SK-MEL-5 (cell line): ENCODE measurements around the gene N4BP3. TPM values are rescaled to one million over a fixed set of nuclear protein-coding genes. Genes with fewer than 3 reads are reported as not detected.
"Not testable (repeated sequence)": the region's sequence is repeated elsewhere in the genome, so short reads cannot be mapped to it uniquely, and the experiment has no call there.

ENCODE experiments used
- DNase-seq: peaks from one replicate; pipeline ENCODE4 v3.0.0-alpha.2; 2016; ENCODE audit warnings: low read depth, low spot score
- in situ Hi-C: cut with HindIII; loops from 2 replicates; pipeline ENCODE4 v1.10.0; 2016; ENCODE audit warnings: low sequenced_read_pairs, high pct_unique_total_duplicates, low pct_unique_long_range_greater_than_20kb
- total RNA-seq: library from RNA; depleted of rRNA; stranded (reverse); fragments of >200 nt; shearing (Covaris generic); gene quantifications from 2 replicates; pipeline ENCODE4 v1.2.3, GENCODE V29; 2014

N4BP3 gene
- total RNA-seq, 1 experiment from 2014 or later: 2.8 TPM

GRCh38 chr5:178087199-178087598 lies 26.1 kb upstream of the N4BP3 start:
- DNase-seq, in situ Hi-C loops: not testable (repeated sequence)

GRCh38 chr5:178090856-178091255 lies 22.5 kb upstream of the N4BP3 start:
- no peak for DNase-seq
- in situ Hi-C loops: no loop called here

DNA sequence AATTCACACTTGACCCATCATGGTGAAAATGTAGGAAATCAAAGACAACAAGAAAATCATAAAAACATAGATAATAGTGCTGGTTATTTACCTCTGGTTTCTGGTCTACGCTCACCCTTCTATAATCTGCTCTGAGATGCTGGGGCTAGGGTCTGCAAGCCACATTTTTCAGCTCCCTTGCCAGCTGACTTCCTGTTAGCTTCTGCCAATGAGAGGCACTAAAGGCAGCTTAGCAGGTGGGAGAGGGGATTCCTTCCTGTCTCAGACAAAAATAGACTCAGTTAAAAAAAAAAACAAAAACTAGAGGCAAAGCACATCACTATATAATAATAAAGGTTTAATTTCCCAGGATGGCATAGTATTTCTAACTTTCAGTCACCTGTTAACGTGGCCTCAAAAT lies 20.2 kb upstream of the N4BP3 start:
- in situ Hi-C loops: no loop called here
- DNase-seq: no peak

GRCh38 chr5:178094345-178094744 lies 19.0 kb upstream of the N4BP3 start:
- no peak for DNase-seq
- in situ Hi-C loops: no loop called here

GRCh38 chr5:178098685-178099084 lies 14.6 kb upstream of the N4BP3 start:
- no peak for DNase-seq
- in situ Hi-C loops: no loop called here

DNA sequence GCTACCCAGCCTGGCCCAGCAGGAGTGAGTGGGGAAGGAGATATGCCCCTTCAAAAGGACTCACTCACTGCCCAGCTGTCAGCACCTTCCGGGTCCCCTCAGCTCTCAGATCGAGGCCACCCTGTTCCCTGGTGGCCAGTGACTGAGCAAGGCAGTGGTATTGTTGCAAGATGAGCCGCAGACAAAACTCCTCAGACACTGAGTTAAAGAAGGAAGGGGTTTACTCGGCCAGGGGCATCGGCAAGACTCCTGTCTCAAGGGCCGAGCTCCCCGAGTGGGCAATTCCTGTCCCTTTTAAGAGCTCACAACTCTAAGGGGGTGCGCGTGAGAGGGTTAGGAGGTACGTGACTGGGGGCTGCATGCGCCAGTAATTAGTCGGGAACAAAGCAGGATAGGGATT lies 9.7 kb upstream of the N4BP3 start:
- in situ Hi-C loops: no loop called here
- DNase-seq: no peak

GRCh38 chr5:178104492-178104891 lies 8.8 kb upstream of the N4BP3 start:
- no peak for DNase-seq
- in situ Hi-C loops: no loop called here

DNA sequence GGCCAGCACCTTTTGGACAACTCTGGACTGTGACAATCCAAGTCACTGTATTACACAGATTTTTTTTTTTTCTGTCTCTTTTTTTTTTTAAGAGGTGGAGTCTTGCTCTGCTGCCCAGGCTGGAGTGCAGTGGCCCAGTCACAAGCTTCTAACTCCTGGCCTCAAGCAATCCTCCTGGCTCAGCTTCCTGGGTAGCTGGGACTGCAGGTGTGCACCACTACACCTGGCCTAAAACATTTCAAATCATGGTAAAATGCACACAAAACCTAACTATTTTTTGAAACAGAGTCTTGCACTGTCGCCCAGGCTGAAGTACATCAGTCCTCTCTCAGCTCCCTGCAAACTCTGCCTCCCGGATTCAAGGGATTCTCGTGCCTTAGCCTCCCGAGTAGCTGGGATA lies 7.2 kb upstream of the N4BP3 start:
- in situ Hi-C loops: no loop called here
- no peak for DNase-seq

GRCh38 chr5:178106556-178107239 lies 6.6 kb upstream of the N4BP3 start:
- DNase-seq: no peak
- in situ Hi-C loops: no loop called here

GRCh38 chr5:178107756-178108310 lies 5.5 kb upstream of the N4BP3 start:
- in situ Hi-C loops: no loop called here
- no peak for DNase-seq

DNA sequence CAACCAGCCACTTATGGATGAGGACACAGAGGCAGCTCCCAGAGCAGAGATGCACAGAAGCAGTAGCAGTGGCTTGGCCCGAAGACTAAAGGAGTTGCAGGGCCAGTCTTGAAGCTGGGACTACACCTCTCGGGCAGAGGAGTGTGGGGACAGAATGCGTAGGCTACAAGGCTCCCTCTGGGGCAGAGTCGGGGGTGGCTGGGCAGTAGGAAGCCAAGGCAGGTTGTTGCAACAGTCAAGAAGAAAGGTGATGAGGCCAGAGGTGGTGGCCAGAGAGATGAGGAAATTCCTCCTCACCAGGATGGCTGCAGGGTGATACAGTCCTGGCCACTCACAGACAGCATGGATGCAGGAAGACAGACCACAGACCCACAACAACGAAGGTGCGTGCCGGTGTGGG lies 4.9 kb upstream of the N4BP3 start:
- in situ Hi-C loops: no loop called here
- no peak for DNase-seq

GRCh38 chr5:178108966-178109365 lies 4.4 kb upstream of the N4BP3 start:
- DNase-seq: no peak
- in situ Hi-C loops: no loop called here

DNA sequence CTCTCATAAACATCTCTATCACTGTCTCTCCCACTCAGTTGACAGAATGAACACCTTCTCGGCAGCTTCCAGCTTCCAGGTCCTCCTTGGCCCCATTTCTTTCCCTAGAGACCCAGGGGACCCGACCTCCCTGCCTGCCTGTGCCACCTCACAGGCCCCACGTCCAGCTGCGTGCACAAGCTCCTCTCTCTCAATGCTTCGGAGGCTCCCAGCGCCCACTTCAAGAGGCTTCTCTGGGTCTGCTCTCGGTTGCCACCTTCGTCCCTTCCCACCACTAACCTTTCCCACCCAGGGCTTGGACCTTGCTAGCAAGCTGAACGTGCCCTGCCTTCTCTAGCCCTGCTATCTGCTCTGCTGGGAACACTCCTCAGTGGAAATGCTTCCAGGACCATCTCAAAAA lies 2.8 kb upstream of the N4BP3 start:
- in situ Hi-C loops: no loop called here
- no peak for DNase-seq

- no peak for DNase-seq
- in situ Hi-C loops: no loop called here
Measured at GRCh38 chr5:178111925-178112324, 1.4 kb upstream of the N4BP3 start.

DNA sequence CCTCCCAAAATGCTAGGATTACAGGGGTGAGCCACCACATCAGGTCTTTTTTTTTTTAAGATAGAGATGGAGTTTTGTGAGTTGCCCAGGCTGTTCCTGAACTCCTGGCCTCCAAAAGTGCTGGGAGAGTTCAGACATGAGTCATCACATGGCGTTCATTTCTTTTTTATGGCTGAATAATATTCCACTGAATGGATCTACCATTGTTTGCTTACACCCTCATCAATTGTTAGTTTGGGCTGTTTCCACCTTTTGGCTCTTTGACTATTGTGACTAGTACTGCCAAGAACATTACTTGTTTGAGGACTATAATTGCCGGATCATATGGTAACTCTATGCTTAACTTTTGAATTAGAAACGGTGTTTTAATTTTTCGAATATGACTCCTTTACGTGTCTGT lies 787 bp upstream of the N4BP3 start:
- in situ Hi-C loops: no loop called here

GRCh38 chr5:178113841-178114324 lies 551 bp downstream of the N4BP3 start:
- no peak for DNase-seq
- in situ Hi-C loops: no loop called here

More for the DNA sequence above, 787 bp upstream of the N4BP3 start:
- DNase-seq: no peak

- in situ Hi-C loops: no loop called here
- DNase-seq: no peak
Measured at GRCh38 chr5:178114325-178115135, 1.2 kb downstream of the N4BP3 start.

GRCh38 chr5:178115136-178115813 lies 1.9 kb downstream of the N4BP3 start:
- no peak for DNase-seq
- in situ Hi-C loops: no loop called here
